Mesendoderm (in vitro differentiated cells): ENCODE results near the gene RRP15.

Source experiments
- DNase-seq: peaks from one replicate; pipeline ENCODE4 v3.0.0; 2013
- H2AK5ac ChIP-seq: 2 replicates; pipeline ENCODE4 v1.6.1; 2013; ENCODE audit warnings: low read length, inconsistent platforms
- H2BK120ac ChIP-seq: 2 replicates; pipeline ENCODE4 v1.6.1; 2013; ENCODE audit warnings: low read depth, mild to moderate bottlenecking, low read length, moderate library complexity, mixed read lengths
- H2BK15ac ChIP-seq: replicated peaks from 2 replicates; pipeline ENCODE4 v1.6.1; 2013; ENCODE audit warnings: low read depth, mild to moderate bottlenecking, moderate library complexity
- H2BK5ac ChIP-seq: 2 replicates; pipeline ENCODE4 v1.6.1; 2013; ENCODE audit warnings: low read length, inconsistent platforms
- H3K18ac ChIP-seq: 2 replicates; pipeline ENCODE4 v1.6.1; 2013; ENCODE audit warnings: mild to moderate bottlenecking, low read length, mixed read lengths
- H3K23ac ChIP-seq: one replicate; pipeline ENCODE4 v1.6.1; 2013; ENCODE audit warnings: low read length
- H3K27ac ChIP-seq: 2 replicates; pipeline ENCODE4 v1.5.1; 2013; ENCODE audit warnings: low read depth, mild to moderate bottlenecking, inconsistent platforms, low read length, moderate library complexity
- H3K27me3 ChIP-seq: 2 replicates; pipeline ENCODE4 v1.6.1; 2013; ENCODE audit warnings: low read length, control low read depth, mild to moderate bottlenecking, inconsistent platforms; ENCODE audit not compliant: insufficient read depth, poor library complexity
- H3K36me3 ChIP-seq: 2 replicates; pipeline ENCODE4 v1.6.1; 2013; ENCODE audit warnings: low read length, inconsistent platforms; ENCODE audit not compliant: control insufficient read depth, insufficient read depth
- H3K4ac ChIP-seq: one replicate; pipeline ENCODE4 v1.6.1; 2013; ENCODE audit warnings: low read depth, mild to moderate bottlenecking, low read length, moderate library complexity
- H3K4me1 ChIP-seq: 2 replicates; pipeline ENCODE4 v1.6.1; 2013; ENCODE audit warnings: low read depth, low read length, inconsistent platforms; ENCODE audit not compliant: control insufficient read depth
- H3K4me2 ChIP-seq: 2 replicates; pipeline ENCODE4 v1.6.1; 2013; ENCODE audit warnings: low read length
- H3K4me3 ChIP-seq: 2 replicates; pipeline ENCODE4 v1.5.1; 2013; ENCODE audit warnings: mild to moderate bottlenecking, low read length
- H3K56ac ChIP-seq: one replicate; pipeline ENCODE4 v1.6.1; 2013; ENCODE audit warnings: low read length
- H3K79me1 ChIP-seq: 2 replicates; pipeline ENCODE4 v1.6.1; 2013; ENCODE audit warnings: low read length, inconsistent platforms
- H3K79me2 ChIP-seq: 2 replicates; pipeline ENCODE4 v1.6.1; 2013; ENCODE audit warnings: mild to moderate bottlenecking, low read length; ENCODE audit not compliant: control insufficient read depth, insufficient read depth
- H3K9ac ChIP-seq: 2 replicates; pipeline ENCODE4 v1.6.1; 2013; ENCODE audit warnings: low read length, inconsistent platforms
- H4K5ac ChIP-seq: one replicate; pipeline ENCODE4 v1.6.1; 2013; ENCODE audit warnings: low read length
- H4K8ac ChIP-seq: one replicate; pipeline ENCODE4 v1.6.1; 2013; ENCODE audit warnings: low read depth, mild to moderate bottlenecking, control low read depth, low read length, moderate library complexity
- whole genome bisulfite sequencing: extraction: QIAGEN DNeasy Blood & Tissue Kit; methylation state at CpG from one replicate; pipeline ENCODE4 v1.1.7; 2013; ENCODE audit warnings: low lambda C conversion rate, missing lambda C conversion rate; ENCODE audit not compliant: insufficient coverage; ENCODE audit errors: extremely low coverage; 5-methylcytosine and 5-hydroxymethylcytosine counted together

The RRP15 gene

DNA sequence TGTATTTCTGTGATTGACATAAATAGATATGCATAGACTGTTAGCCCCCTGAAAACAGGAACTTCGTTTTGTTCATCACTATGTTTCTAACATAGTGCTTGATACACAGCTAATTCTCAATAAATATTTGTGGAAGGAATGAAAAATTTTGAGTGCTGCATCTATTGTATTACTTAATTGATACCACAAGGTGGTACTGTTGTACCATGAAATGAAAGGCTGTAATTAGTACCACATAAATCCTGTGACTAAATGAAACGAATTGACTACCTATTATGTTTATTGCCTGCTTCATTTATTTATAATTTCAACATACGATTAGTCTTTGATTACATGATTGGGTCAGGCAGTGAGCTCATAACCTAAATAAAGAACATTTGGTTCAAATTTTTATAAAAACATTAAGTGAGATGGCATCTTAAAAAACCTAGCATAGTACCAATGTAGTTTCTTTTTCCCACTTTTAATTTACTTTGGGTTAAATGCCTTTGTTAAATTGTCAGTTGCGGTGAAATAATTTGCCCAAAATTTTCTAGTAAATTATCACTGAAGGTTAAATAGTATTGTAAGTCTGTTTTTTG is 45.0 kb downstream of the RRP15 start:
- Histone ChIP-seq H4K5ac (no peak overlapping the region), H3K27me3 (no peaks in the 10 kb centered on the region), H2BK15ac (no peak overlapping the region), H4K8ac (no peak overlapping the region), H3K27ac (no peak overlapping the region), H2BK120ac (no peak overlapping the region), H3K4me3 (no peak overlapping the region), H3K4ac (no peak overlapping the region), H2AK5ac (no peak overlapping the region), H3K18ac (no peak overlapping the region), H3K4me1 (no peaks in the 10 kb centered on the region), H3K4me2 (no peak overlapping the region), H2BK5ac (no peak overlapping the region), H3K9ac (no peak overlapping the region), H3K36me3 (no peaks in the 10 kb centered on the region), H3K23ac (no peak overlapping the region), H3K56ac (no peak overlapping the region), H3K79me2 (no peaks in the 10 kb centered on the region), H3K79me1 (no peaks in the 10 kb centered on the region)
- WGBS: no CpG with 5 or more reads among the region's 4 CpGs
- peak; percentile 27 for DNase-seq

DNA sequence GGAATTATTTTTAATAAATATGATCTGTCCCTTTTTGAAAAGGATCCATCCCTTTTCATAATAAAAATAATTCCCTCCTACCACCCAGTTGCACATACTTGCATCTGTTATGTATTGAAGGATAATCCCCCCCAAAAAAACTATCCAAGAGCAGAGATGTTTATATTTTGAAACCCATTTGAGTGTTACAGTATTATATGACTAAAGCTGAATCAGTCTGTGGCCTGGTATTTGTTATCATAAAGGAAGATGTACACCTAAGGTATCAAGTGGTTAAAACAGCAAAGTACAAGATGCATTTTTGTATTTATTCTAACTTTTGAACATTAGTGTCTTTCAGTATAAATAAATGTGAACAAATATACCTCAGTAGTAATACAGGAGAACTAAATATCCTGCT is 47.3 kb downstream of the RRP15 start:
- Histone ChIP-seq H2BK120ac (no peak overlapping the region), H3K27ac (no peak overlapping the region), H3K79me2 (no peaks in the 10 kb centered on the region), H3K56ac (no peak overlapping the region), H2BK5ac (no peak overlapping the region), H3K4me3 (no peak overlapping the region), H3K18ac (no peak overlapping the region), H4K5ac (no peak overlapping the region), H3K27me3 (no peaks in the 10 kb centered on the region), H3K4me1 (no peaks in the 10 kb centered on the region), H3K79me1 (no peaks in the 10 kb centered on the region), H3K9ac (no peak overlapping the region), H3K4me2 (no peak overlapping the region), H4K8ac (no peak overlapping the region), H3K23ac (no peak overlapping the region), H3K36me3 (no peaks in the 10 kb centered on the region), H2AK5ac (no peak overlapping the region), H3K4ac (no peak overlapping the region), H2BK15ac (no peak overlapping the region)
- DNase-seq: no peak

DNA sequence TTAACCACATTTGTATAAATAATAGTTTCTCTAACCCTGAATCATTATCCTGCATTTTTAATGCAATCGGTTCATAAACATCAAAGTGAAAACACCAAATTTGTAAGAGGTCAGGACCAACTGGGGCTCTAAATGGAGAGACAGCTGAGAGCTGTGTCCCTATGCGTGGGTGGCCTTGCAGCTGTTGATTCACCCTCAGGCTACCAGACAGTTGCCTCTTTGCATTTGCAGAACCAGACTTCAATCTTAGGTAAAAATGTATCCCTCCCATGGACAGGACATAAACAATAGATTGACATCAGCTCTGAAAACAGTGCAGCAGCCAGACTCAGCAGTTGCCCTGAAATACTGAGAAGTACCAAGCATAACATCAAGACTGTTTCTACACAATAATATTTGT is 51.2 kb downstream of the RRP15 start:
- Histone ChIP-seq H3K4me1 (peaks cover 2% of the 10 kb centered on the region), H3K4me3 (no peak overlapping the region), H3K36me3 (no peaks in the 10 kb centered on the region), H2BK5ac (no peak overlapping the region), H3K79me2 (no peaks in the 10 kb centered on the region), H3K4ac (no peak overlapping the region), H3K27ac (no peak overlapping the region), H3K4me2 (no peak overlapping the region), H4K5ac (no peak overlapping the region), H2BK120ac (no peak overlapping the region), H3K79me1 (no peaks in the 10 kb centered on the region), H2AK5ac (no peak overlapping the region), H3K27me3 (no peaks in the 10 kb centered on the region), H4K8ac (no peak overlapping the region), H3K23ac (no peak overlapping the region), H3K18ac (no peak overlapping the region), H2BK15ac (no peak overlapping the region), H3K9ac (no peak overlapping the region), H3K56ac (no peak overlapping the region)
- WGBS: no CpG with 5 or more reads among the region's 2 CpGs
- DNase-seq: no peak

DNA sequence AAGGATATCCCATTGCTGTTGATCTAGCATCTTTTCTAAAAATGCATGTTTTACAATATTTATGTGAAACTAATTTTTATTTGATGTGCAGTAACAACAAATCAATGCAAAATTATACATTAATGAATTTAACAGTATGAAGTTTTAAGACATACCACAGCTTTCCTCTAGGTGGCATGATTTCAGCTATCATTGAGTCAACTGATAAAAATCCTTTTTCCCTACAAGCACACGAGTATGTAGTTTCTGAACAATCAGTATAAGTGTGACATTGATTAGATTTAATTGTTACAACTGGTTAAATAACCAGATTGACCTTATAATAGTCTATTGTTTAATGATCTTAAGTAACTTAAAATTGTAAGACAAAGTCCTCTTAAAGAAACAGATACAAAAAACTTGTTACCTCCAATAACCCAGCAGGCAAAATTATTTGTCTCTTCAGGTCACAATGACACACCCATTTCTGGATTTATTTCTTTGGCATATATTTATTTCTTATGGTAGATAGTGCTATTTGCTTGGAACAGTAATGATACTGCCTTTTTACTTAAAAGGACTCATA is 54.3 kb downstream of the RRP15 start:
- H3K4ac ChIP-seq: no peak overlapping the region
- peaks cover 3% of the 10 kb centered on the region for H3K27me3 ChIP-seq
- H3K18ac ChIP-seq: no peak overlapping the region
- H3K4me2 ChIP-seq: no peak overlapping the region
- H3K79me2 ChIP-seq: no peaks in the 10 kb centered on the region
- no peak overlapping the region for H2BK15ac ChIP-seq
- no peak overlapping the region for H3K27ac ChIP-seq
- H3K4me3 ChIP-seq: no peak overlapping the region
- H3K56ac ChIP-seq: no peak overlapping the region
- H2BK5ac ChIP-seq: no peak overlapping the region
- H2BK120ac ChIP-seq: no peak overlapping the region
- no peak overlapping the region for H4K8ac ChIP-seq
- no peak overlapping the region for H4K5ac ChIP-seq
- H2AK5ac ChIP-seq: no peak overlapping the region
- no peaks in the 10 kb centered on the region for H3K36me3 ChIP-seq
- no peak for DNase-seq
- no CpG with 5 or more reads among the region's 1 CpG for WGBS
- H3K9ac ChIP-seq: no peak overlapping the region
- H3K4me1 ChIP-seq: peaks cover 2% of the 10 kb centered on the region
- no peaks in the 10 kb centered on the region for H3K79me1 ChIP-seq
- no peak overlapping the region for H3K23ac ChIP-seq

DNA sequence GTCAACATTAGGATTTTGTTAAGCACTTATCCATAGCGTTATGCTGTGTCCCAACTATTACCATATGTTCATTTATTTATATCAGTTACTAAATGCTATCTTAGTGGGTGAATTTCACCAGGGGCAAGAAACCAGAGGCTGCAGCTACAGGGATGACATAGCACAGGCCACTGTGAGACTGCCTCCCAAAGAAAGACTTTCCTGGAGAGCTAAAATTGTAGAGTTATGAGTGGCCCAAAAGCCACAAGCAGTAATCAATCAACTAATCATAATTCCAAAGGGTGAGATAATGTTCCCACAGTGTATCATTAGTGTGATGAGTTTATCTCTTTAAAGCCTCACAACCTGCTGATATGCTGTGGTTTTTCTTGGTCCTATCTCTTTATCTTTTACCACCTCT is 56.2 kb downstream of the RRP15 start:
- no peak overlapping the region for H3K4ac ChIP-seq
- no peak overlapping the region for H3K23ac ChIP-seq
- H3K27me3 ChIP-seq: peaks cover 6% of the 10 kb centered on the region
- DNase-seq: peak; percentile 74
- no peak overlapping the region for H4K8ac ChIP-seq
- no peaks in the 10 kb centered on the region for H3K79me1 ChIP-seq
- no peak overlapping the region for H2AK5ac ChIP-seq
- H2BK5ac ChIP-seq: no peak overlapping the region
- no CpG with 5 or more reads among the region's 1 CpG for WGBS
- H3K56ac ChIP-seq: no peak overlapping the region
- no peak overlapping the region for H3K4me2 ChIP-seq
- H3K36me3 ChIP-seq: no peaks in the 10 kb centered on the region
- H4K5ac ChIP-seq: no peak overlapping the region
- H2BK15ac ChIP-seq: no peak overlapping the region
- H3K9ac ChIP-seq: no peak overlapping the region
- no peak overlapping the region for H3K4me3 ChIP-seq
- peak overlapping the region; percentile 18 for H3K18ac ChIP-seq
- no peak overlapping the region for H3K27ac ChIP-seq
- no peak overlapping the region for H2BK120ac ChIP-seq
- H3K79me2 ChIP-seq: no peaks in the 10 kb centered on the region
- peaks cover 3% of the 10 kb centered on the region for H3K4me1 ChIP-seq

DNA sequence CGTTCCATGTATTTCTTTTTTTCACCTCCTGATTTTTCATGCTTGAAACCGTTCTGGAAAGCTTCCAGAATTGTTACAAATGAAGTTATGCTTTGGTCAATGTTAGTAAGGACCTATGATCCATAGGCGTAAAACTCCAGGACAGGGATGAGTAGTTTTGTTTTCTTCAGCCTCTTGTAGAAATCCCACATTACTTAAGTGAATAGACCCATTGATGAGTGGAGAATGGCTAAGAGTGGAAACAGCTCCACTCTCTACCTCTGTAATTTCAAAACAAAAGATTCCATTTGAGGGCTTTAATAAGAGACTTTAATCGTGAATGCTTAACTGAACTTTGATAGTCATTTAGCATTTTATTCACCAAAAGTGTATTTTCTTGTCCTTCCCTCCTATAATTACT is 57.0 kb downstream of the RRP15 start:
- Histone ChIP-seq H3K79me2 (no peaks in the 10 kb centered on the region), H3K4me2 (no peak overlapping the region), H3K36me3 (no peaks in the 10 kb centered on the region), H3K9ac (no peak overlapping the region), H3K27ac (no peak overlapping the region), H4K8ac (no peak overlapping the region), H3K18ac (no peak overlapping the region), H3K56ac (no peak overlapping the region), H3K23ac (no peak overlapping the region), H2AK5ac (no peak overlapping the region), H3K4me1 (peaks cover 3% of the 10 kb centered on the region), H3K27me3 (peaks cover 6% of the 10 kb centered on the region), H2BK120ac (no peak overlapping the region), H2BK15ac (no peak overlapping the region), H3K79me1 (no peaks in the 10 kb centered on the region), H2BK5ac (no peak overlapping the region), H3K4me3 (no peak overlapping the region), H4K5ac (no peak overlapping the region), H3K4ac (no peak overlapping the region)
- no peak for DNase-seq
- WGBS: no CpG with 5 or more reads among the region's 4 CpGs
